Thyroid gland (tissue), 4 donors: Measurements from ENCODE around the gene C4orf50. TPM values are rescaled to one million over a fixed set of nuclear protein-coding genes. Genes with fewer than 3 reads are reported as not detected.

ENCODE experiments used
- DNase-seq, 2 donors: peaks; one replicate each; pipeline ENCODE4 v3.0.0-alpha.2; 2019
- H3K27ac ChIP-seq, 3 donors: fragments of 200-600 bp; sonication (generic); 1 replicate in 2 of 3; 2 replicates in 1 of 3; pipeline ENCODE4 v1.5.1; 2016 to 2019; ENCODE audit warnings: mild to moderate bottlenecking in 1 of 3, moderate library complexity in 1 of 3
- H3K27me3 ChIP-seq: fragments of 200-600 bp; sonication (generic); one replicate; pipeline ENCODE4 v1.5.1; 2019
- H3K36me3 ChIP-seq, 2 donors: fragments of 200-600 bp; sonication (generic); one replicate each; pipeline ENCODE4 v1.5.1; 2016 to 2019
- H3K4me1 ChIP-seq, 2 donors: fragments of 200-600 bp; sonication (generic); one replicate each; pipeline ENCODE4 v1.5.1; 2017 to 2019
- H3K4me3 ChIP-seq, 3 donors: fragments of 200-600 bp; sonication (generic); replicated peaks in 1 of 3; 1 replicate in 2 of 3; 2 replicates in 1 of 3; pipeline ENCODE4 v1.5.1; 2016; ENCODE audit warnings: mild to moderate bottlenecking in 1 of 3
- H3K9me3 ChIP-seq: fragments of 200-600 bp; sonication (generic); one replicate; pipeline ENCODE4 v1.5.1; 2017
- CTCF ChIP-seq, 6 experiments: fragments of 200-600 bp in 3 of 6; fragments of 450-650 bp in 3 of 6; sonication (generic) in 3 of 6; IDR thresholded peaks; one replicate each; pipeline ENCODE4 v1.5.1; 2016 to 2019; ENCODE audit warnings: antibody characterized with exemption in 6 of 6, mild to moderate bottlenecking in 2 of 6, inconsistent platforms in 1 of 6, moderate library complexity in 1 of 6
- POLR2A ChIP-seq, 2 donors: fragments of 450-650 bp; IDR thresholded peaks; one replicate each; pipeline ENCODE4 v1.6.1; 2017; ENCODE audit warnings: antibody characterized with exemption in 2 of 2, mild to moderate bottlenecking in 2 of 2, moderate library complexity in 1 of 2
- WGBS, 2 donors: methylation state at CpG; one replicate each; pipeline ENCODE4 v1.1.5; 2017; 5-methylcytosine and 5-hydroxymethylcytosine counted together
- intact Hi-C: fragments of 100-400 bp; cut with DNase I; formaldehyde crosslinking; loops from one replicate; pipeline ENCODE4 v1.15.1; 2023
- total RNA-seq, 4 donors: library from RNA; depleted of rRNA; stranded (reverse); fragments of >200 nt; gene quantifications; one replicate each; pipeline ENCODE4 v1.2.3, GENCODE V29; 2016

C4orf50 gene
- total RNA-seq, 4 donors from 2014 or later, result 0.11 to 0.15 (median 0.13) TPM; not detected in 1

DNA sequence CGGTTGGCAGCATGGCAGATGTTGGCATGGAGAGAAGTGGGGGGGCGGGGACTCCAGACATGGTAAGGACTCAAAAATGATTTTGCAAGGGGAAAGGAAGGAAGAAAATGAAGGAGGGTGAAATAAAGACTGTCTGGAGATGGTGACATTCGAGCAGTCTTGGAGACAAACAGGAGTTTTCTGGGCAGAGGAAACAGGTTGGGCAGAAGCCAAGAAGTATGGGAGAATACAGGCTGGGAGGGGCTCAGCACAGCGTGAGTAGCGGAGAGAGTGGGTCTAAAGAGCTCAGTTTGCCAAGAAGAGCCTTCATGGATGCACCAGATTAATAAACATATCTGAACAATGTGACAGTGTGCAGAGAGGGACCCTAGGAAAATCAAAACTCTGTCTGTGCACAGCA is 112.0 kb downstream of the C4orf50 start:
- 18 to 27% methylated on average over 5 of the region's 5 CpGs for WGBS, 2 donors

DNA sequence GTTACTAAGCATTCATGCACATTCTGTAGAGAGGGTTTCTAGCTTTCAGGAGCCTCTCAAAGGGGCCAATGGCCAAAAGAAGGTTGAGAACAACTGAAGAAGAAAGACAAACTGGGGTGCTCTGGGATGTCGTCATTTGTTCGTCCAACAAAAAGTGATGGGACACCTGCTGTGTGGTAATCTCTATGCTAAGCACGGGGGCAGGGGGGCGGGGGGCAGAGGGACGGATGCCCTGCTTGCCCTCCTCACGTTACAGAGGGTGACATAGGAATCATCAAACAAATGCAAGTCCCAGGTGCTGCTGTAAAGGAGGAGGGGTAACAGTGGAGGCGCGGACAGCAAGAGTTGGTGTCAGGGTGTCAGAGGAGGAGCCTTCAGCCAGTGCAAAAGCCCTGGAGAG is 112.5 kb downstream of the C4orf50 start:
- 6 to 9% methylated on average over 8 of the region's 8 CpGs for WGBS, 2 donors
- intact Hi-C loops, result no loop called here

More for the DNA sequence above, 112.0 kb downstream of the C4orf50 start:
- Histone ChIP-seq H3K9me3 (no peaks in the 10 kb centered on the region), H3K4me1 (no peaks in the 10 kb centered on the region), H3K36me3 (no peaks in the 10 kb centered on the region), H3K27me3 (no peaks in the 10 kb centered on the region), H3K4me3 (no peak overlapping the region), H3K27ac (no peak overlapping the region)
- DNase-seq, result no peak
- intact Hi-C loops, result no loop called here
- TF ChIP-seq CTCF (IDR thresholded peaks at IDR 0.05) (no peak), POLR2A (IDR thresholded peaks at IDR 0.05) (no peak)

GRCh38 chr4:5900844-5901243 is 117.4 kb downstream of the C4orf50 start:
- DNase-seq, result no peak
- 81 to 82% methylated on average over 5 of the region's 5 CpGs for WGBS, 2 donors
- Histone ChIP-seq H3K9me3 (no peaks in the 10 kb centered on the region), H3K4me3 (no peak overlapping the region), H3K36me3 (no peaks in the 10 kb centered on the region), H3K27ac (no peak overlapping the region), H3K27me3 (no peaks in the 10 kb centered on the region), H3K4me1 (no peaks in the 10 kb centered on the region)
- TF ChIP-seq CTCF (IDR thresholded peaks at IDR 0.05) (no peak), POLR2A (IDR thresholded peaks at IDR 0.05) (no peak)
- intact Hi-C loops, result no loop called here

More for the DNA sequence above, 112.5 kb downstream of the C4orf50 start:
- Histone ChIP-seq H3K36me3 (no peaks in the 10 kb centered on the region), H3K4me3 (no peak overlapping the region), H3K4me1 (no peaks in the 10 kb centered on the region), H3K9me3 (no peaks in the 10 kb centered on the region), H3K27ac (no peak overlapping the region), H3K27me3 (no peaks in the 10 kb centered on the region)
- DNase-seq, result no peak
- TF ChIP-seq POLR2A (IDR thresholded peaks at IDR 0.05) (no peak), CTCF (IDR thresholded peaks at IDR 0.05) (no peak)

- H3K9me3 ChIP-seq, result no peaks in the 10 kb centered on the region
- H3K36me3 ChIP-seq, result no peaks in the 10 kb centered on the region
- intact Hi-C loops, result no loop called here
- no peak for DNase-seq
- H3K4me1 ChIP-seq, result no peaks in the 10 kb centered on the region
- WGBS, 2 donors, result 46 to 55% methylated on average over 5 of the region's 5 CpGs
- H3K27me3 ChIP-seq, result no peaks in the 10 kb centered on the region
- H3K27ac ChIP-seq, result no peak overlapping the region
- H3K4me3 ChIP-seq, result no peak overlapping the region
- TF ChIP-seq POLR2A (IDR thresholded peaks at IDR 0.05) (no peak), CTCF (IDR thresholded peaks at IDR 0.05) (no peak)
These were observed 118.3 kb downstream of the C4orf50 start for GRCh38 chr4:5899881-5900280.

GRCh38 chr4:5899396-5899795 is 118.8 kb downstream of the C4orf50 start:
- DNase-seq, result no peak
- intact Hi-C loops, result no loop called here
- H3K36me3 ChIP-seq, result no peaks in the 10 kb centered on the region
- no peaks in the 10 kb centered on the region for H3K27me3 ChIP-seq
- no peaks in the 10 kb centered on the region for H3K9me3 ChIP-seq
- WGBS, 2 donors, result 90 to 100% methylated on average over 1 of the region's 1 CpG
- H3K4me1 ChIP-seq, result no peaks in the 10 kb centered on the region
- no peak overlapping the region for H3K4me3 ChIP-seq
- TF ChIP-seq POLR2A (IDR thresholded peaks at IDR 0.05) (no peak), CTCF (IDR thresholded peaks at IDR 0.05) (no peak)
- no peak overlapping the region for H3K27ac ChIP-seq
